ENCODE results near the gene KCNQ1.

- TF ChIP-seq CTCF (IDR thresholded peaks at IDR 0.05; ENCODE audit: low read length) (no peak), EZH2 (IDR thresholded peaks at IDR 0.05; ENCODE audit: borderline replicate concordance, low read length) (no peak)
Measured at GRCh38 chr11:2824851-2825250, 380.0 kb downstream of the KCNQ1 start.
